SU-DHL-6 (cell line): ENCODE data around the gene THUMPD2.
A peak's percentile ranks its signal among the peaks of the same experiment; 100 is the strongest.

Experiments used
- H2AFZ ChIP-seq: fragments of 200-600 bp; sonication (generic); 2 replicates; pipeline ENCODE4 v1.6.1; 2014; ENCODE audit warnings: low read depth, mild to moderate bottlenecking, moderate library complexity, mixed read lengths, antibody characterized with exemption, low read length; ENCODE audit not compliant: severe bottlenecking
- H3F3A ChIP-seq: fragments of 200-600 bp; shearing (Covaris generic); 2 replicates; pipeline ENCODE4 v1.6.0; 2016; ENCODE audit warnings: antibody characterized with exemption, mild to moderate bottlenecking; ENCODE audit not compliant: insufficient read depth
- H3K27ac ChIP-seq: fragments of 200-600 bp; sonication (generic); 2 replicates; pipeline ENCODE4 v1.5.1; 2016; ENCODE audit warnings: low read depth, mild to moderate bottlenecking, low read length, moderate library complexity, mixed read lengths
- H3K27me3 ChIP-seq: fragments of 200-600 bp; sonication (generic), shearing (Covaris generic); 2 replicates; pipeline ENCODE4 v1.6.0; 2014; ENCODE audit warnings: mild to moderate bottlenecking, low read length
- H3K36me3 ChIP-seq: fragments of 200-600 bp; sonication (generic); 2 replicates; pipeline ENCODE4 v1.6.1; 2014; ENCODE audit warnings: mild to moderate bottlenecking, low read length, mixed read lengths
- H3K4me2 ChIP-seq: fragments of 300-600, 200-600 bp; shearing (Covaris generic), sonication (generic); 2 replicates; pipeline ENCODE4 v1.6.0; 2014; ENCODE audit warnings: low read length, low read depth, mild to moderate bottlenecking; ENCODE audit not compliant: poor library complexity, severe bottlenecking
- H3K4me3 ChIP-seq: fragments of 200-600 bp; sonication (generic); 2 replicates; pipeline ENCODE4 v1.5.1; 2014; ENCODE audit warnings: antibody characterized with exemption, low read length, mild to moderate bottlenecking, mixed read lengths; ENCODE audit not compliant: insufficient read depth, poor library complexity, severe bottlenecking
- H3K79me2 ChIP-seq: fragments of 200-600 bp; sonication (generic); 2 replicates; pipeline ENCODE4 v1.6.1; 2014; ENCODE audit warnings: mild to moderate bottlenecking, low read length, moderate library complexity; ENCODE audit not compliant: insufficient read depth
- H3K9ac ChIP-seq: fragments of 200-600 bp; sonication (generic); 2 replicates; pipeline ENCODE4 v1.7.0; 2014; ENCODE audit warnings: mild to moderate bottlenecking, low read length
- H3K9me2 ChIP-seq: fragments of 200-600 bp; sonication (generic); replicated peaks from 2 replicates; pipeline ENCODE4 v1.6.1; 2014; ENCODE audit warnings: low read length; ENCODE audit not compliant: insufficient read depth
- H3K9me3 ChIP-seq: fragments of 200-600 bp; sonication (generic); 2 replicates; pipeline ENCODE4 v1.6.1; 2014; ENCODE audit warnings: low read length, mixed read lengths; ENCODE audit not compliant: insufficient read depth
- H4K20me1 ChIP-seq: fragments of 200-600 bp; sonication (generic); 2 replicates; pipeline ENCODE4 v1.6.1; 2014; ENCODE audit warnings: low read depth, mild to moderate bottlenecking, antibody characterized with exemption, low read length, moderate library complexity, mixed read lengths
- CTCF ChIP-seq: fragments of 200-600 bp; sonication (generic); IDR thresholded peaks from one replicate; pipeline ENCODE4 v1.5.1; 2017; ENCODE audit warnings: antibody characterized with exemption, mild to moderate bottlenecking, low read length, moderate library complexity; ENCODE audit not compliant: insufficient read depth, poor library complexity, severe bottlenecking
- EZH2phosphoT487 ChIP-seq: fragments of 200-600 bp; sonication (generic), shearing (Covaris generic); conservative IDR thresholded peaks from 2 replicates; pipeline ENCODE4 v1.6.1; 2018; ENCODE audit warnings: mild to moderate bottlenecking, antibody characterized with exemption, low read length, moderate library complexity, mixed read lengths

THUMPD2 gene

GRCh38 chr2:39778233-39778632 lies 825 bp downstream of the THUMPD2 start:
- H2AFZ ChIP-seq: peak overlapping the region; percentile 99
- H3K9ac ChIP-seq: peak overlapping the region; percentile 84
- H3K4me2 ChIP-seq: peak overlapping the region; percentile 93
- peak overlapping the region; percentile 90 for H3K4me3 ChIP-seq
- peak overlapping the region; percentile 47; the same call in 1 of the 2 replicates for H3K27ac ChIP-seq
- peaks cover 7% of the 10 kb centered on the region for H3F3A ChIP-seq
- no peaks in the 10 kb centered on the region for H3K27me3 ChIP-seq
- peaks cover 55% of the 10 kb centered on the region for H3K79me2 ChIP-seq
- TF ChIP-seq EZH2phosphoT487 (no peak), CTCF (no peak)
- H3K9me2 ChIP-seq: no peaks in the 10 kb centered on the region
- H3K36me3 ChIP-seq: no peaks in the 10 kb centered on the region
- 0 out of 2 replicates have a peak, but pooled peaks cover 4% of the 10 kb centered on the region for H4K20me1 ChIP-seq
- H3K9me3 ChIP-seq: no peaks in the 10 kb centered on the region

- 0 out of 2 replicates have a peak, but pooled peaks cover 4% of the 10 kb centered on the region for H4K20me1 ChIP-seq
- no peak overlapping the region for H3K4me3 ChIP-seq
- no peak overlapping the region for H3K4me2 ChIP-seq
- TF ChIP-seq EZH2phosphoT487: no peak
- TF ChIP-seq CTCF: no peak
- no peaks in the 10 kb centered on the region for H3K27me3 ChIP-seq
- no peaks in the 10 kb centered on the region for H3K9me2 ChIP-seq
- H3F3A ChIP-seq: no peaks in the 10 kb centered on the region
- peaks cover 36% of the 10 kb centered on the region for H3K36me3 ChIP-seq
- peaks cover 82% of the 10 kb centered on the region for H3K79me2 ChIP-seq
- H3K27ac ChIP-seq: no peak overlapping the region
- H2AFZ ChIP-seq: no peak overlapping the region
- H3K9ac ChIP-seq: no peak overlapping the region
- H3K9me3 ChIP-seq: no peaks in the 10 kb centered on the region
Measured at GRCh38 chr2:39772812-39773152, 6.3 kb downstream of the THUMPD2 start.

- no peak overlapping the region for H3K27ac ChIP-seq
- no peak overlapping the region for H3K4me3 ChIP-seq
- H3K9ac ChIP-seq: no peak overlapping the region
- no peaks in the 10 kb centered on the region for H3K9me2 ChIP-seq
- H4K20me1 ChIP-seq: 0 out of 2 replicates have a peak, but pooled peaks cover 4% of the 10 kb centered on the region
- no peaks in the 10 kb centered on the region for H3F3A ChIP-seq
- no peak overlapping the region for H3K4me2 ChIP-seq
- H3K79me2 ChIP-seq: peaks cover 77% of the 10 kb centered on the region
- H3K36me3 ChIP-seq: peaks cover 39% of the 10 kb centered on the region
- no peaks in the 10 kb centered on the region for H3K9me3 ChIP-seq
- no peaks in the 10 kb centered on the region for H3K27me3 ChIP-seq
- TF ChIP-seq EZH2phosphoT487: no peak
- no peak for TF ChIP-seq CTCF
- H2AFZ ChIP-seq: no peak overlapping the region
Measured at GRCh38 chr2:39772086-39772811, 6.8 kb downstream of the THUMPD2 start.
